Neural cell (in vitro differentiated cells): ENCODE measurements around the gene SERINC2. TPM values are rescaled to one million over a fixed set of nuclear protein-coding genes. Genes with fewer than 3 reads are reported as not detected.
A peak's percentile ranks its signal among the peaks of the same experiment; 100 is the strongest.

Source experiments
- H2AFZ ChIP-seq: fragments of 200-600, 300-800 bp; sonication (generic), shearing (Covaris generic); 2 replicates; pipeline ENCODE4 v1.6.0; 2014; ENCODE audit warnings: low read depth, mild to moderate bottlenecking, antibody characterized with exemption, low read length, moderate library complexity
- H3F3A ChIP-seq: fragments of 200-600 bp; shearing (Covaris generic); 2 replicates; pipeline ENCODE4 v1.6.1; 2016; ENCODE audit warnings: mild to moderate bottlenecking, moderate library complexity, mixed read lengths, antibody characterized with exemption, low read length; ENCODE audit not compliant: insufficient read depth, poor library complexity, severe bottlenecking
- H3K27ac ChIP-seq: fragments of 200-600, 300-800 bp; sonication (generic), shearing (Covaris generic); 2 replicates; pipeline ENCODE4 v1.5.1; 2014; ENCODE audit warnings: mild to moderate bottlenecking, low read length, moderate library complexity
- H3K27me3 ChIP-seq: fragments of 300-800, 200-600 bp; sonication (generic), shearing (Covaris generic); 2 replicates; pipeline ENCODE4 v1.6.0; 2014; ENCODE audit warnings: mild to moderate bottlenecking, low read depth, low read length, moderate library complexity; ENCODE audit not compliant: insufficient read depth
- H3K36me3 ChIP-seq: fragments of 300-800, 200-600 bp; sonication (generic), shearing (Covaris generic); 2 replicates; pipeline ENCODE4 v1.5.1; 2014; ENCODE audit warnings: mild to moderate bottlenecking, antibody characterized with exemption, low read length, moderate library complexity; ENCODE audit not compliant: insufficient read depth
- H3K4me2 ChIP-seq: fragments of 300-800, 200-600 bp; sonication (generic), shearing (Covaris generic); 2 replicates; pipeline ENCODE4 v1.6.0; 2014; ENCODE audit warnings: mild to moderate bottlenecking, low read length
- H3K4me3 ChIP-seq: fragments of 300-800, 200-600 bp; sonication (generic), shearing (Covaris generic); 2 replicates; pipeline ENCODE4 v1.5.1; 2014; ENCODE audit warnings: mild to moderate bottlenecking, low read length, moderate library complexity
- H3K79me2 ChIP-seq: fragments of 200-600 bp; shearing (Covaris generic); replicated peaks from 2 replicates; pipeline ENCODE4 v1.6.0; 2014; ENCODE audit warnings: mild to moderate bottlenecking, low read length, moderate library complexity; ENCODE audit not compliant: insufficient read depth
- H3K9ac ChIP-seq: fragments of 300-800, 200-600 bp; sonication (generic), shearing (Covaris generic); 2 replicates; pipeline ENCODE4 v1.6.1; 2016; ENCODE audit warnings: mild to moderate bottlenecking, low read length, mixed read lengths
- H3K9me2 ChIP-seq: fragments of 200-600 bp; shearing (Covaris generic); 2 replicates; pipeline ENCODE4 v1.6.1; 2016; ENCODE audit warnings: mild to moderate bottlenecking, low read length, mixed read lengths; ENCODE audit not compliant: insufficient read depth
- H3K9me3 ChIP-seq: fragments of 200-600, 300-800 bp; sonication (generic), shearing (Covaris generic); 2 replicates; pipeline ENCODE4 v1.6.1; 2016; ENCODE audit warnings: mild to moderate bottlenecking, mixed run types, low read length, moderate library complexity, mixed read lengths
- H4K20me1 ChIP-seq: fragments of 200-600 bp; shearing (Covaris generic); 2 replicates; pipeline ENCODE4 v1.6.1; 2016; ENCODE audit warnings: mild to moderate bottlenecking, mixed run types; ENCODE audit not compliant: insufficient read depth
- CTCF ChIP-seq: fragments of 450-650 bp; IDR thresholded peaks from 2 replicates; pipeline ENCODE4 v1.5.1; 2014; ENCODE audit warnings: antibody characterized with exemption, mild to moderate bottlenecking, moderate library complexity; ENCODE audit not compliant: poor library complexity, severe bottlenecking
- EP300 ChIP-seq: fragments of 450-650 bp; conservative IDR thresholded peaks from 2 replicates; pipeline ENCODE4 v1.6.1; 2014; ENCODE audit warnings: antibody characterized with exemption, mild to moderate bottlenecking, moderate library complexity; ENCODE audit not compliant: poor library complexity, severe bottlenecking
- EZH2 ChIP-seq: fragments of 200-600, 300-800 bp; shearing (Covaris generic), sonication (generic); IDR thresholded peaks from 2 replicates; pipeline ENCODE4 v1.6.1; 2014; ENCODE audit warnings: antibody characterized with exemption, low read length, borderline replicate concordance, mild to moderate bottlenecking; ENCODE audit not compliant: insufficient read depth, poor library complexity, severe bottlenecking
- MXI1 ChIP-seq: fragments of 450-650 bp; conservative IDR thresholded peaks from 2 replicates; pipeline ENCODE4 v1.6.1; 2014; ENCODE audit warnings: antibody characterized with exemption, mild to moderate bottlenecking; ENCODE audit not compliant: poor library complexity, severe bottlenecking
- POLR2AphosphoS5 ChIP-seq: IDR thresholded peaks from 2 replicates; pipeline ENCODE4 v1.6.1; 2012
- polyA plus RNA-seq: library from polyadenylated mRNA; depleted of rRNA; stranded (reverse); fragments of >200 nt; gene quantifications from 2 replicates; pipeline ENCODE4 v1.2.3, GENCODE V29; 2014

Gene SERINC2
- polyA plus RNA-seq, 1 donor from 2014 or later = 8.6 TPM

GRCh38 chr1:31434101-31434871 lies 21.3 kb downstream of the SERINC2 start:
- H3F3A ChIP-seq = no peaks in the 10 kb centered on the region
- H2AFZ ChIP-seq = no peak overlapping the region
- no peaks in the 10 kb centered on the region for H3K79me2 ChIP-seq
- no peaks in the 10 kb centered on the region for H3K9me3 ChIP-seq
- H4K20me1 ChIP-seq = no peaks in the 10 kb centered on the region
- H3K27me3 ChIP-seq = no peaks in the 10 kb centered on the region
- H3K36me3 ChIP-seq = no peaks in the 10 kb centered on the region
- H3K4me2 ChIP-seq = no peak overlapping the region
- no peak overlapping the region for H3K4me3 ChIP-seq
- no peaks in the 10 kb centered on the region for H3K9me2 ChIP-seq
- no peak overlapping the region for H3K9ac ChIP-seq
- no peak overlapping the region for H3K27ac ChIP-seq
- TF ChIP-seq MXI1 = no peak
- no peak for TF ChIP-seq POLR2AphosphoS5

- Histone ChIP-seq H2AFZ (no peak overlapping the region), H3K9me3 (no peaks in the 10 kb centered on the region), H3K27ac (no peak overlapping the region), H3K4me3 (no peak overlapping the region), H3K36me3 (no peaks in the 10 kb centered on the region), H3K9ac (no peak overlapping the region), H3F3A (no peaks in the 10 kb centered on the region), H3K9me2 (no peaks in the 10 kb centered on the region), H4K20me1 (no peaks in the 10 kb centered on the region), H3K27me3 (no peaks in the 10 kb centered on the region), H3K79me2 (no peaks in the 10 kb centered on the region), H3K4me2 (no peak overlapping the region)
- no peak for TF ChIP-seq EP300
- TF ChIP-seq POLR2AphosphoS5 = peak; percentile 28
Measured at GRCh38 chr1:31434979-31435378, 22.0 kb downstream of the SERINC2 start.

GRCh38 chr1:31435471-31436409 lies 22.7 kb downstream of the SERINC2 start:
- no peak overlapping the region for H3K4me3 ChIP-seq
- H3K4me2 ChIP-seq = no peak overlapping the region
- TF ChIP-seq POLR2AphosphoS5 = no peak
- no peak for TF ChIP-seq CTCF
- TF ChIP-seq EZH2 = no peak
- no peaks in the 10 kb centered on the region for H3K79me2 ChIP-seq
- H3K27me3 ChIP-seq = no peaks in the 10 kb centered on the region
- H3K9ac ChIP-seq = no peak overlapping the region
- H3K9me3 ChIP-seq = no peaks in the 10 kb centered on the region
- H3K9me2 ChIP-seq = no peaks in the 10 kb centered on the region
- H2AFZ ChIP-seq = no peak overlapping the region
- no peaks in the 10 kb centered on the region for H3F3A ChIP-seq
- no peaks in the 10 kb centered on the region for H4K20me1 ChIP-seq
- H3K27ac ChIP-seq = no peak overlapping the region
- no peaks in the 10 kb centered on the region for H3K36me3 ChIP-seq
